Stimulated activated memory B cell treated with anti-CD40 and anti-IgM and Interleukin-4, amounts not matched to agents 10 μg/mL and 1 μg/mL and 100 μg/mL, for 72 hours (primary cell): ENCODE data around the gene WDR83.
A peak's percentile ranks its signal among the peaks of the same experiment; 100 is the strongest.
"Not testable (repeated sequence)": the region's sequence is repeated elsewhere in the genome, so short reads cannot be mapped to it uniquely, and the experiment has no call there.

ENCODE experiments used
- ATAC-seq: fragments of 150-1000 bp; cut with Tn5 transposase; 2 replicates; pipeline ENCODE4 v1.10.0; 2021
- H3K27ac Mint-ChIP-seq: one replicate; pipeline ENCODE4 v1.8.0; 2022; ENCODE audit warnings: mild to moderate bottlenecking, mixed read lengths
- H3K27me3 Mint-ChIP-seq: one replicate; pipeline ENCODE4 v1.8.0; 2022; ENCODE audit warnings: mixed read lengths
- H3K36me3 Mint-ChIP-seq: one replicate; pipeline ENCODE4 v1.8.0; 2022; ENCODE audit warnings: mixed read lengths
- H3K4me1 Mint-ChIP-seq: one replicate; pipeline ENCODE4 v1.8.0; 2022; ENCODE audit warnings: mixed read lengths
- H3K4me3 Mint-ChIP-seq: one replicate; pipeline ENCODE4 v1.8.0; 2022; ENCODE audit warnings: mild to moderate bottlenecking, moderate library complexity, mixed read lengths
- H3K9me3 Mint-ChIP-seq: one replicate; pipeline ENCODE4 v1.8.0; 2022; ENCODE audit warnings: mixed read lengths

WDR83 gene, protein sequence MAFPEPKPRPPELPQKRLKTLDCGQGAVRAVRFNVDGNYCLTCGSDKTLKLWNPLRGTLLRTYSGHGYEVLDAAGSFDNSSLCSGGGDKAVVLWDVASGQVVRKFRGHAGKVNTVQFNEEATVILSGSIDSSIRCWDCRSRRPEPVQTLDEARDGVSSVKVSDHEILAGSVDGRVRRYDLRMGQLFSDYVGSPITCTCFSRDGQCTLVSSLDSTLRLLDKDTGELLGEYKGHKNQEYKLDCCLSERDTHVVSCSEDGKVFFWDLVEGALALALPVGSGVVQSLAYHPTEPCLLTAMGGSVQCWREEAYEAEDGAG

DNA sequence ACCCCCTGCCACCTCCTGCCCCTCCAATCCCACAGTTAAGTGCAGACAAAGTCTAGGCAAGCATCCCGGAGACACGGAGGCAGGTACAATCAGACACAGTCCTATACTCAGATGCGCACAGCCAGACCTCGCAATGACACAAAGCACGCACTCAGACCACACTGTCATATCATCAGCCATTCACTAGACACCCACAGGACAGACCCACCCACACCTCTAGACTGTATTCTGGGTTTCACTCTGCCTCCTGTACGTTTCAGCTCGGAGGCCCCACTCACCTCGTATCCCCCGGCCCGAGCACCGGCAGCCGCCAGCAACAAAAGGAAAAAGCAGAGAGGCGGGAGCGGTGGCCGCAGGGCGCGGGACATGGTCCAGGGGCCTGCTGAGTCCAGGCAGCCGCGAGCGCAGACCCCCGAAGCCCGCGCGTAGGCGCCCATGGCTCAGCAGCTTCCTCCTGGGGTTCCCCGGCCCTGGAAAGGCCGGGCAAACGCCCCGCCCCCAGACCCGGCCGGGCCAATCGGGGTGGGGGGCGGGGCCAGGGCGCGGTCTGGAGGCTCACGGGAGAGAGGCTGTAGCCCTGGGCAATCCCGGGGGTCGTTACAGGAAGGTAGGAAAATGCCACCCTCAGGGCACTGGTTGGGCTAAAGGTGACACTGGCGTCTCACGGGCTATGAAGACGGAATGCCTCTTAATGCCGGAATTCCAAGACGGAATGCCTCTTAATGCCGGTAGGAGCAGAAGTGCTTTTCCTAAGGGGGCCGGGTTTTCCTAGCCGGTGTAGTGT is at the start of gene WDR83, which contains the start of gene MAN2B1:
Gene WDR83, plus strand, starts transcription at position 543 of the 784 bp plus-strand sequence. CDS start 2,984 bp downstream, outside the sequence.
Gene MAN2B1, minus strand, starts transcription at position 478 of the 784 bp plus-strand sequence. Its CDS starts 41 bp downstream, at position 437.
- H3K4me3 Mint-ChIP-seq: peak within 1 kb of the TSS; percentile 90
- no peaks in the 10 kb centered on the region for H3K27me3 Mint-ChIP-seq
- ATAC-seq: peak; percentile 83
- peaks cover 35% of the 10 kb centered on the region for H3K36me3 Mint-ChIP-seq
- peaks cover 55% of the 10 kb centered on the region for H3K4me1 Mint-ChIP-seq
- H3K9me3 Mint-ChIP-seq: no peaks in the 10 kb centered on the region
- peak within 1 kb of the TSS; percentile 97 for H3K27ac Mint-ChIP-seq

DNA sequence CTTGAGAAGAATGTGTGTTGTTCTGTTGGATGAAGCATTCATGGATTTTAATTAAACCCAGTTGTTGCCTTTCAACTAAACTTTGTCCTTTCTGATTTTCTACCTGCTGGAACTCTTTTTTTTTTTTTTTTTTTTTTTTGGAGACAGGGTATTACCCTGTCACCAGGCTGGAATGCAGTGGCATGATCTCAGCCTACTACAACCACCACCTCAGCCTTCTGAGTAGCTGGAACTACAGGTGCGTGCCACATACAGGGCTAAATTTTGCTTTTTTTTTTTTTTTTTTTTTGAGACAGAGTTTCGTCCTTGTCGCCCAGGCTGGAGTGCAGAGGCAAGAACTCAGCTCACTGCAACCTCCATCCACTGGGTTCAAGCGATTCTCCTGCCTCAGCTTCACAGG is 49.0 kb upstream of the WDR83 start:
- no peak for ATAC-seq
- Mint-ChIP-seq H3K27ac (no peak overlapping the region), H3K4me1 (peaks cover 55% of the 10 kb centered on the region), H3K27me3 (no peaks in the 10 kb centered on the region), H3K36me3 (peaks cover 19% of the 10 kb centered on the region), H3K9me3 (no peaks in the 10 kb centered on the region), H3K4me3 (no peak overlapping the region)

DNA sequence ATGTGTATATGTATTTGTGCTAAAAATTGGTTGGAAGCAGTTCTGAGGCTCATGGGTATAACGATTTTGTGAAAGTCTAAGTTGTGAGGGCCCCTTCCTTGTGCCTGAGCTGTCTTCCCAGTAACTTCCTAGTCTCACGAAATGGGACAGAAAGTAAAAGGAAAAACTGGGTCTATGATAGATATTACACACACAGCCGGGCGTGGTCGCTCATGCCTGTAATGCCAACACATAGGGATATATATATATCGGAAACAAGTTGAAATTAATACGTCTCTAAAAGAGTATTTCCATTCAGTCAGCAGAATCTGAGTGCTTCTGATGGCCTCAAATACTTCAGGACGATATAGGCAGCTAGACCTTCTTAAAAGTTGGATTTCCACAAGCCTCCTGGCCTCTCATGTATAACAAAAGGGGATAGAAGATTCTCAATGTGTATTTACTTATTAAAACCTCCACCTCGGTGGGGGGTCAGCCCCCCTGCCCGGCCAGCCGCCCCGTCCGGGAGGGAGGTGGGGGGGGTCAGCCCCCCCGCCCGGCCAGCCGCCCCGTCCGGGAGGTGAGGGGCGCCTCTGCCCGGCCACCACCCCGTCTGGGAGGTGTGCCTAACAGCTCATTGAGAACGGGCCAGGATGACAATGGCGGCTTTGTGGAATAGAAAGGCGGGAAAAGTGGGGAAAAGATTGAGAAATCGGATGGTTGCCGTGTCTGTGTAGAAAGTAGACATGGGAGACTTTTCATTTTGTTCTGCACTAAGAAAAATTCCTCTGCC is 45.2 kb upstream of the WDR83 start:
- not testable (repeated sequence) for H3K27ac Mint-ChIP-seq

DNA sequence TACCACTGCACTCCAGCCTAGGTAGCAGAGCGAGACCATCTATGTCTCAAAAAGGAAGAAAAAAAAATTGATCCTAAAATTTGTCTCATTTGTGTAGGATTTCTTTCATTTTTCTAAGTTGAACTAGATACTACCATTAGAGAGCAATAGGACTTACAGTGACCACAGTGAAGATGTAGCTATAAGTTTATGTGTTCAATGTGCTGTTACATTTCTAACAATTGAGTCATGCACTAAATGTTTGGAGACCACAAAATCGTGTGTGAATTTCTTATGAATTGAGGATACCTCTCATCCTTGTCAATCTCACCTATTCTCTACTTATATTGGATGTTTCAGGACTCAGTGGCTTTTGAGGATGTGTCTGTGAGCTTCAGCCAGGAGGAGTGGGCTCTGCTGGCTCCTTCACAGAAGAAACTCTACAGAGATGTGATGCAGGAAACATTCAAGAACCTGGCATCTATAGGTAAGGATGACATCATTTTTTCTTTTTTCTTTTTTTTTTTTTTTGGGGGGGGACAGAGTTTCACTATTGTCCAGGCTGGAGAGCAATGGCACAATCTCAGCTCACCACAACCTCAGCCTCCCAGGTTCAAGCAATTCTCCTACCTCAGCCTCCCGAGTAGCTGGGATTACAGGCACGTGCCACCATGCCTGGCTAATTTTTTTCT is 43.1 kb upstream of the WDR83 start:
- no peak for ATAC-seq
- H3K4me3 Mint-ChIP-seq: no peak overlapping the region

More for the DNA sequence above, 45.2 kb upstream of the WDR83 start:
- H3K4me3 Mint-ChIP-seq, H3K9me3 Mint-ChIP-seq, ATAC-seq, H3K27me3 Mint-ChIP-seq: not testable (repeated sequence)
- peaks cover 16% of the 10 kb centered on the region for H3K36me3 Mint-ChIP-seq
- peaks cover 20% of the 10 kb centered on the region for H3K4me1 Mint-ChIP-seq

DNA sequence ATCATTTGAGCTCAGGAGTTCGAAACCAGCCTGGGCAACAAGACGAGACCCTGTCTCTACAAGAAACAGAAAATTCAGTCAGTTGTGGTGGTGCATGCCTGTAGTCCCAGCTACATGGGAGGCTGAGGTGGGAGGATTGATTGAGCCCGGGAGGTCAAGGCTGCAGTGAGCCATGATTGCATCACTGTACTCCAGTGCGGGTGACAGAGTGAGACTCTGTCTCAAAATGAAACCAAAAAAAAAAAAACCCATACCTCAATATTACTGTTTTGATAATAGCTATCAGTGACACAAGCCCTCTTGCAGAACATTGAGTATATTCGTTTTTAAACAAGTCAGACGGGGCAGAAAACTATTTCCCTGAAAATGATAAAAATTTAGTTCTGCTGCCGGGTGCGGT is 39.6 kb upstream of the WDR83 start:
- H3K4me1 Mint-ChIP-seq: no peaks in the 10 kb centered on the region
- no peak overlapping the region for H3K27ac Mint-ChIP-seq
- H3K36me3 Mint-ChIP-seq: peaks cover 42% of the 10 kb centered on the region
- no peaks in the 10 kb centered on the region for H3K27me3 Mint-ChIP-seq
- H3K4me3 Mint-ChIP-seq: no peak overlapping the region
- H3K9me3 Mint-ChIP-seq: peaks cover 6% of the 10 kb centered on the region
- no peak for ATAC-seq

More for the DNA sequence above, 43.1 kb upstream of the WDR83 start:
- Mint-ChIP-seq H3K9me3 (peaks cover 3% of the 10 kb centered on the region), H3K4me1 (peaks cover 8% of the 10 kb centered on the region), H3K27ac (no peak overlapping the region), H3K27me3 (no peaks in the 10 kb centered on the region), H3K36me3 (peaks cover 33% of the 10 kb centered on the region)

DNA sequence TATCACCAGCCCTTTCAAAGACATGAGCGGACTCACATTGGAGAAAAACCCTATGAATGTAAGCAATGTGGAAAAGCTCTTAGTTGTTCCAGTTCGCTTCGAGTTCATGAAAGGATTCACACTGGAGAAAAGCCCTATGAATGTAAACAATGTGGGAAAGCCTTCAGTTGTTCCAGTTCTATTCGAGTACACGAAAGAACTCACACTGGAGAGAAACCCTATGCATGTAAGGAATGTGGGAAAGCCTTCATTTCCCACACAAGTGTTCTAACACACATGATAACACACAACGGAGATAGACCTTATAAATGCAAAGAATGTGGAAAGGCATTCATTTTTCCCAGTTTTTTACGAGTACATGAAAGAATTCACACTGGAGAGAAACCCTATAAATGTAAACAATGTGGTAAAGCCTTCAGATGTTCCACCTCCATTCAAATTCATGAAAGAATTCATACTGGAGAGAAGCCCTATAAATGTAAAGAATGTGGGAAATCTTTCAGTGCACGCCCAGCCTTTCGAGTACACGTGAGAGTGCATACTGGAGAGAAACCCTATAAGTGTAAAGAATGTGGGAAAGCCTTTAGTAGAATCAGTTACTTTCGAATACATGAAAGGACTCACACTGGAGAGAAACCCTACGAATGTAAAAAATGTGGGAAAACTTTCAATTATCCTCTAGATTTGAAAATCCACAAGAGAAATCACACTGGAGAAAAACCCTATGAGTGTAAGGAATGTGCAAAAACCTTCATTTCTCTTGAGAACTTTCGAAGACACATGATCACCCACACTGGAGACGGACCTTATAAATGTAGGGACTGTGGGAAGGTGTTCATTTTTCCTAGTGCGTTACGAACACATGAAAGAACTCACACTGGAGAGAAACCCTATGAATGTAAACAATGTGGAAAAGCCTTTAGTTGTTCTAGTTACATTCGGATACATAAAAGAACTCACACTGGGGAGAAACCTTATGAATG is 38.3 kb upstream of the WDR83 start:
- ATAC-seq: no peak
- H3K4me1 Mint-ChIP-seq: no peaks in the 10 kb centered on the region
- no peak overlapping the region for H3K27ac Mint-ChIP-seq
- no peak overlapping the region for H3K4me3 Mint-ChIP-seq
- peaks cover 44% of the 10 kb centered on the region for H3K36me3 Mint-ChIP-seq
- H3K9me3 Mint-ChIP-seq: peaks cover 6% of the 10 kb centered on the region
- no peaks in the 10 kb centered on the region for H3K27me3 Mint-ChIP-seq

DNA sequence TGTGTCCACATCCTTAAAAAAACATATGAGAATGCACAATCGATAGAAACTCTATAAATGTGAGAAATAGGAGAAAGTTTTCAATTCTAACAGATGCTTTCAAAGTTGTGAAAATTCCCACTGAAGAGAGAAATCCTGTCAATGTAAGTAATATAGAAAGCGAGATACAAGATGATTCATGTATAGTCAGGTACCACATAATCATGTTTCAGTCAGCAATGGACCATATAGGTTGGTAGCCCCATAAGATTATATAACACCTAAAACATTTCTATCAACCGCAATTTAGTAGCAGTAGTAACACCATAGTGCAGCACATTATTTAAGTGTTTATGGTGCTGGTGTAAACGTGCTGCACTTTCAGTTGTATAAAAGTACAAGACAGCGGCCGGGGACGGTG is 37.4 kb upstream of the WDR83 start:
- no peak for ATAC-seq
- Mint-ChIP-seq H3K4me1 (no peaks in the 10 kb centered on the region), H3K36me3 (peaks cover 53% of the 10 kb centered on the region), H3K4me3 (no peak overlapping the region), H3K27me3 (no peaks in the 10 kb centered on the region), H3K9me3 (peaks cover 6% of the 10 kb centered on the region), H3K27ac (no peak overlapping the region)

DNA sequence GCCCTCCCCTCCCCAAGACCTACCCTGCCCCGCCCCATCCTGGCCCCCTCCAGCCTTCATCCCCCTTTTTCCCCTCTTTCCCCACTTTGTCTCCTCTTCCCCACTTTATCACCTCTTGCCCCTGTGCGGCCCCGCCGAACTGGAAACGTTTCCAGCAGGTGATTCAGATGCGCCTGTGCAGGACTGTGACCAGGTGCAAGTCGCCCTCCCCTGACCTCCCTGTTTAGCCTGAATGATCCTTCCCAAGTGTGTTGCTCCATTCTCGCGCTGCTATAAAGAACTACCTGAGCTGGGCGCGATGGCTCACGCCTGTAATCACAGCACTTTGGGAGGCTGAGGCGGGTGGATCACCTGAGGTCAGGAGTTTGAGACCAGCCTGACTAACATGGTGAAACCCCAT is 30.0 kb upstream of the WDR83 start:
- no peak overlapping the region for H3K27ac Mint-ChIP-seq
- H3K4me3 Mint-ChIP-seq: no peak overlapping the region
- H3K4me1 Mint-ChIP-seq: peaks cover 17% of the 10 kb centered on the region
- no peaks in the 10 kb centered on the region for H3K27me3 Mint-ChIP-seq
- ATAC-seq: no peak
- H3K36me3 Mint-ChIP-seq: peaks cover 41% of the 10 kb centered on the region
- H3K9me3 Mint-ChIP-seq: no peaks in the 10 kb centered on the region

DNA sequence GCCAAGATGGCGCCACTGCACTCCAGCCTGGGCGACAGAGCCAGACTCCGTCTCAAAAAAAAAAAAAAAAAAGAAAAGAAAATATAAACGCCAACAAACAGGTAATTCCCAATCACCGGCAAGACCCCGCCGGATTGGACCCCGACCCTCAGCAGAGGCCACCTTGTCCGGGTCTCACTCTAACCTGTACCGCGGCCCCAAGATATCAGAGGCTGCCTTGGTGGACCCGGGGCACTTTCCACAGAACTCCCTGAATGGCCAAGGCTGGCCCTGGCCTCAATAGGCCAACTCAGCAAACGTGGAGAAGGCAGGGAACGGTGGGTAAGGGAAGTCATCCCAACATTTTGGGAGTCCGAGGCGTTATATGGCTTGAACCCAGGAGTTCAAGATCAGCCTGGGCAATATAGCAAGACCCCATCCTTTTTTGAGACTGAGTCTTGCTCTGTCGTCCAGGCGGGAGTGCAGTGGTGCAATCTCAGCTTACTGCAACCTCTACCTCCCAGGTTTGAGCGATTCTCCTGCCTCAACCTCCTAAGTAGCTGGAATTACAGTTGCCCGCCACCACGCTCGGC is 27.9 kb upstream of the WDR83 start:
- Mint-ChIP-seq H3K27ac (no peak overlapping the region), H3K9me3 (no peaks in the 10 kb centered on the region), H3K36me3 (peaks cover 37% of the 10 kb centered on the region), H3K4me1 (peaks cover 17% of the 10 kb centered on the region), H3K27me3 (no peaks in the 10 kb centered on the region), H3K4me3 (no peak overlapping the region)
- no peak for ATAC-seq

DNA sequence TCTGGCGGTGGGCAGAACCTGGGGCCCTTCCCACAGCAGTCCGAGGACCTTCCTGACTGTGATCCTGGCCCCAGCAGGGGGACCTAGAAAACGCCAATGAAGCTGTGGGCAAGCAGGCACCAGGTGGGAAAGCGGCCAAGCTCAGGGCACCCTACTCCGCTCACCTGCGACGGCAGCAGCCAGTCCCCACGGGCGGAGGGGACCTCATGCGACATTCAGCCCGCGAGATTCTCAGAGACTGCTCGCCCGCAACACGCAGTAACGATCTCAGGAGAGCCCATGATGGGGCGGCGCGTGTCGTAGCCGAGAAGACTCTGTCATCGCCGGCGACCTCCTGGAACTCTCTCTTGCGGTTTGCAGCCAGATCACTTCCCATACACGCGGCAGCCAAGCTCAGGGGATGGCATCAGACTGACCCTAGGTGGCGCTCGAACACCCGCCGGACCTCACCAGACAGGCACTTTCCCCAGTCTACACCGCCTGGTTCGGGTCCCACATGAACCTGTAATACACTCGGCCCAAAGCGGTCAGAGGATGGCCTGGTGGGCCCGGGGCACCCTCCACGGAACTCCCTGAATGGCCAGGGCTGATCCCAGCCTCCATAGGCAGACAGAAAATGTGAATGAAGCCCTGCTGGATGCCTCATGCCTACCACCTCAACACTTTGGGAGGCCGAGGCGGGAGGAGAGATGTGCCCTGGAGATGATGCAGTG is 26.6 kb upstream of the WDR83 start:
- peak overlapping the region; percentile 65 for H3K27ac Mint-ChIP-seq
- peak overlapping the region; percentile 58 for H3K4me3 Mint-ChIP-seq
- peaks cover 39% of the 10 kb centered on the region for H3K36me3 Mint-ChIP-seq
- peak; percentile 97 for ATAC-seq
- H3K27me3 Mint-ChIP-seq: no peaks in the 10 kb centered on the region
- H3K9me3 Mint-ChIP-seq: no peaks in the 10 kb centered on the region
- H3K4me1 Mint-ChIP-seq: peaks cover 15% of the 10 kb centered on the region

DNA sequence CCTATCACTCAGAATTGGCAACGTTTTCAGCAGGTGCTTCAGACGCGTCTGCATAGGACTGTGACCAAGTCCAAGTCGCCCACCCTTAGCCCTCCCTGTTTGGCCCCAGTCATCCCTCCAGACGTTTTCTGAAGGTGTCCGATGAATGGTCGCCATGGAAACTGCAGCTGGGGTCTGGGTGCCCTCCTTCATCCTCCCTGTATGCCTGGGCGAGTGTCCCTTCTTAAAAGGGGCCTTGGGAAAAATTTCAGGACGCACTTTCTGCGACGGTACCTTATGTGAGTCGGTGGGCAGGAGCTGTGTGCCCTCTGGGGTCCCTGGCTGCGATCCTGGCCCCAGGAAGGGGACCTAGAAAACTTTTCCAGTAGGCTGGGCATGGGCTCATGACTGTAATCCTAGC is 25.2 kb upstream of the WDR83 start:
- no peaks in the 10 kb centered on the region for H3K9me3 Mint-ChIP-seq
- no peak for ATAC-seq
- H3K4me1 Mint-ChIP-seq: peaks cover 11% of the 10 kb centered on the region
- H3K27me3 Mint-ChIP-seq: no peaks in the 10 kb centered on the region
- H3K36me3 Mint-ChIP-seq: peaks cover 41% of the 10 kb centered on the region
- H3K27ac Mint-ChIP-seq: no peak overlapping the region
- no peak overlapping the region for H3K4me3 Mint-ChIP-seq

DNA sequence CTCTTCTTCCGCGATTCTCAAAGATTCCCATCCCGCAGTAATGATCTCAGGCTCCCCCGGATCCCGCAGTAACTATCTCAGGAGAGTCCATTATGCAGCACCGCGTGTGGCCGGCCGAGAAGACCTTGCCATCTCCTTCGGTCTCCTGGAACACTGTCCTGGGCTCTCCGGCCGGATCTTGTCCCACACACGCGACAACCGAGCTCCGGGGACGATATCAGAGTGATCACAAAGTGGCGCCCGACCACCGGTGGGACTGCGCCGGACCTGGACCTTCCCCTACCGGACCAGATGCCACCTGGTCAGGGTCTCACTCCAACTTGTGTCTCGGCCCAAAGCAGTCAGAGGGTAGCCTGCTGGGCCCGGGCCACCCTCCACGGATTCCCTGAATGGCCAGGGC is 24.1 kb upstream of the WDR83 start:
- peaks cover 41% of the 10 kb centered on the region for H3K36me3 Mint-ChIP-seq

DNA sequence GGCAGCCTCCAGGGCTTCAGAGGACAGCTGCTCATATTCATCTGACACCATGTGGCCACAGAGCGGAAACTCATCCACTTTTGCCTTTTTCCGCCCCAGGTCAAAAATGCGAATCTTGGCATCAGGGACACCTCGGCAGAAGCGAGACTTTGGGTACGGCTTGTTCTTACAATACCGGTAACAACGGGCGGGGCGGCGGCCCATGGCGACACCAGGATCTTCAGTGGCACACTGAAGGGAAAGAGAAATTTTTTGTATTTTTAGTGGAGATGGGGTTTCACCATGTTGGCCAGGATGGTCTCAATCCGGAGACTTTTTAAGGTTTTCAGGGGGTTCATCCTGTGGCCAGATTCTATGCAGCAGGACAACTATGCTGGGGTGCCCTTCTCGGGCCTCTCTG is 22.9 kb upstream of the WDR83 start:
- peaks cover 49% of the 10 kb centered on the region for H3K36me3 Mint-ChIP-seq
- not testable (repeated sequence) for H3K4me3 Mint-ChIP-seq, H3K27ac Mint-ChIP-seq, H3K9me3 Mint-ChIP-seq, H3K27me3 Mint-ChIP-seq, ATAC-seq
- H3K4me1 Mint-ChIP-seq: peaks cover 24% of the 10 kb centered on the region

More for the DNA sequence above, 24.1 kb upstream of the WDR83 start:
- H3K9me3 Mint-ChIP-seq: no peaks in the 10 kb centered on the region
- H3K27ac Mint-ChIP-seq: no peak overlapping the region
- peaks cover 17% of the 10 kb centered on the region for H3K4me1 Mint-ChIP-seq
- no peak overlapping the region for H3K4me3 Mint-ChIP-seq
- ATAC-seq: no peak
- no peaks in the 10 kb centered on the region for H3K27me3 Mint-ChIP-seq
